GM12878 (cell line): ENCODE results near the gene IL4I1. TPM values are rescaled to one million over a fixed set of nuclear protein-coding genes. Genes with fewer than 3 reads are reported as not detected.

ENCODE experiments used
- ATAC-seq: fragments of 200-7000 bp; cut with Tn5 transposase; 3 replicates; pipeline ENCODE4 v1.9.1; 2020; ENCODE audit warnings: mild to moderate bottlenecking, moderate library complexity
- BruUV-seq: library from RNA; stranded (reverse); fragments of 400-500 nt; replicated peaks from 2 replicates; lab custom pipeline; 2021; lab: Mats Ljungman, UMichigan
- CTCF ChIA-PET: fragments of 300-600 bp; sonication (Branson Sonifier 250); formaldehyde crosslinking; extraction: SDS; loops from one replicate; lab custom pipeline; 2021; ENCODE audit warnings: inconsistent platforms; lab: Yijun Ruan, JAX
- POLR2A ChIA-PET: fragments of 350-600 bp; formaldehyde crosslinking; extraction: SDS; loops from one replicate; lab custom pipeline; 2021; ENCODE audit warnings: inconsistent platforms; lab: Charles Lee
- RAD21 ChIA-PET: fragments of 300-600 bp; sonication (Branson Sonifier 250); formaldehyde crosslinking; loops from one replicate; lab custom pipeline; 2023; ENCODE audit warnings: antibody characterized with exemption; ENCODE audit not compliant: unreplicated experiment; lab: Charles Lee
- SMC1A ChIA-PET: fragments of 300-600 bp; sonication (Branson Sonifier 250); formaldehyde crosslinking; loops from one replicate; lab custom pipeline; 2023; ENCODE audit not compliant: unreplicated experiment, uncharacterized antibody; lab: Charles Lee
- DNase-seq: peaks from one replicate; pipeline ENCODE4 v3.0.0-alpha.2; 2011; ENCODE audit warnings: low read depth, low spot score
- FAIRE-seq: peaks from 3 replicates; lab custom pipeline; 2011; peaks lifted over from hg19 to GRCh38; lab: Jason Lieb, UNC
- H2AFZ ChIP-seq: 2 replicates; pipeline ENCODE4 v1.6.0; 2011; ENCODE audit warnings: low read depth, low read length, control low read depth; ENCODE audit not compliant: control insufficient read depth
- H3K27ac ChIP-seq: 2 replicates; pipeline ENCODE4 v1.5.1; 2011; ENCODE audit warnings: control low read depth; ENCODE audit not compliant: control insufficient read depth, insufficient read depth
- H3K27me3 ChIP-seq, 2 experiments: replicated peaks in 1 of 2; 2 replicates each; pipeline versions ENCODE4 v1.6.0 to v1.6.1; 2011; ENCODE audit warnings: low read length in 1 of 2; ENCODE audit not compliant: control insufficient read depth in 2 of 2, insufficient read depth in 2 of 2
- H3K36me3 ChIP-seq, 2 experiments: 2 replicates each; pipeline ENCODE4 v1.5.1; 2011; ENCODE audit warnings: low read length in 1 of 2; ENCODE audit not compliant: control insufficient read depth in 2 of 2, insufficient read depth in 2 of 2
- H3K4me1 ChIP-seq: 2 replicates; pipeline ENCODE4 v1.6.1; 2011; ENCODE audit warnings: mild to moderate bottlenecking, low read length, moderate library complexity, mixed read lengths; ENCODE audit not compliant: control insufficient read depth, insufficient read depth
- H3K4me2 ChIP-seq: 2 replicates; pipeline ENCODE4 v1.6.0; 2011; ENCODE audit warnings: control low read depth; ENCODE audit not compliant: control insufficient read depth, insufficient read depth
- H3K4me3 ChIP-seq: fragments of 200-600 bp; sonication (generic); 2 replicates; pipeline ENCODE4 v1.5.1; 2016
- H3K79me2 ChIP-seq: 2 replicates; pipeline ENCODE4 v1.6.0; 2011; ENCODE audit warnings: low read length; ENCODE audit not compliant: control insufficient read depth, insufficient read depth
- H3K9ac ChIP-seq: 2 replicates; pipeline ENCODE4 v1.8.0; 2011; ENCODE audit warnings: low read length, control low read depth, mixed read lengths; ENCODE audit not compliant: control insufficient read depth, insufficient read depth
- H3K9me3 ChIP-seq: replicated peaks from 3 replicates; pipeline ENCODE4 v1.5.1; 2011; ENCODE audit warnings: mild to moderate bottlenecking, low read length; ENCODE audit not compliant: control insufficient read depth, insufficient read depth
- H4K20me1 ChIP-seq: 2 replicates; pipeline ENCODE4 v1.6.0; 2011; ENCODE audit not compliant: control insufficient read depth, insufficient read depth
- BRCA1 ChIP-seq: IDR thresholded peaks from 2 replicates; pipeline ENCODE4 v1.6.1; 2011; ENCODE audit warnings: low read depth, low read length, improper control_type of control experiment
- CBFB ChIP-seq: IDR thresholded peaks from 2 replicates; pipeline ENCODE4 v1.6.1; 2016; ENCODE audit warnings: antibody characterized with exemption, low read depth
- EP300 ChIP-seq, 2 experiments: fragments of 150-350 bp in 1 of 2; IDR thresholded peaks; 2 replicates each; pipeline ENCODE4 v1.6.1; 2011 to 2012; ENCODE audit warnings: low read depth in 2 of 2, low read length in 2 of 2, borderline replicate concordance in 1 of 2, improper control_type of control experiment in 1 of 2, inconsistent platforms in 1 of 2; ENCODE audit not compliant: control insufficient read depth in 1 of 2
- ESRRA ChIP-seq: IDR thresholded peaks from 2 replicates; pipeline ENCODE4 v1.6.1; 2012; ENCODE audit warnings: mild to moderate bottlenecking, low read length, improper control_type of control experiment
- EZH2 ChIP-seq: IDR thresholded peaks from 2 replicates; pipeline ENCODE4 v1.6.1; 2012; ENCODE audit warnings: low read depth, mild to moderate bottlenecking, control low read depth, inconsistent platforms, low read length, borderline replicate concordance; ENCODE audit not compliant: control insufficient read depth
- NBN ChIP-seq: fragments of 450-650 bp; IDR thresholded peaks from 2 replicates; pipeline ENCODE4 v1.6.1; 2016
- NFXL1 ChIP-seq: fragments of 450-650 bp; IDR thresholded peaks from 2 replicates; pipeline ENCODE4 v1.6.1; 2017; ENCODE audit warnings: antibody characterized with exemption, mild to moderate bottlenecking, borderline replicate concordance
- PAX5 ChIP-seq: IDR thresholded peaks from 2 replicates; pipeline ENCODE4 v1.6.1; 2011; ENCODE audit warnings: low read depth, low read length, borderline replicate concordance
- PAX8 ChIP-seq: fragments of 450-650 bp; IDR thresholded peaks from 2 replicates; pipeline ENCODE4 v1.6.1; 2017; ENCODE audit warnings: mild to moderate bottlenecking, moderate library complexity
- POLR2AphosphoS5 ChIP-seq: IDR thresholded peaks from 2 replicates; pipeline ENCODE4 v1.6.1; 2011; ENCODE audit warnings: mild to moderate bottlenecking, low read length, inconsistent platforms
- STAT3 ChIP-seq: IDR thresholded peaks from 2 replicates; pipeline ENCODE4 v1.6.1; 2011; ENCODE audit warnings: low read depth, low read length, improper control_type of control experiment
- TARDBP ChIP-seq: IDR thresholded peaks from 2 replicates; pipeline ENCODE4 v1.6.1; 2016; ENCODE audit warnings: borderline replicate concordance
- WGBS: methylation state at CpG from one replicate; pipeline ENCODE4 v1.1.6; 2016; ENCODE audit warnings: low lambda C conversion rate; ENCODE audit not compliant: insufficient replicate concordance, insufficient coverage; ENCODE audit errors: missing lambda C conversion rate; 5-methylcytosine and 5-hydroxymethylcytosine counted together
- in situ Hi-C: fragments of 300-500 bp; cut with MboI; formaldehyde crosslinking; loops from 9 replicates; pipeline ENCODE4 v1.14.3; 2018; ENCODE audit warnings: mixed read lengths
- intact Hi-C: fragments of 100-400 bp; cut with micrococcal nuclease; formaldehyde crosslinking; loops from one replicate; pipeline ENCODE4 v1.14.2; 2022; ENCODE audit not compliant: unreplicated experiment
- polyA plus RNA-seq, 11 experiments: library from polyadenylated mRNA; depleted of rRNA in 4 of 11; unstranded in 6 of 11; stranded (reverse) in 5 of 11; fragments of >200 nt; fragmentation: Nextera tagmentation in 4 of 11; fragmentation: Illumina TruSeq in 1 of 11; extraction: Ambion mirVana in 4 of 11; extraction: Trizol in 1 of 11; gene quantifications; 1 replicate in 1 of 11; 2 replicates in 10 of 11; pipeline versions ENCODE4 v1.2.1 to v1.2.3, GENCODE V29; 2011 to 2016; ENCODE audit warnings: inconsistent platforms in 2 of 11, missing spikeins in 2 of 11, low read depth in 1 of 11
- total RNA-seq, 4 experiments: library from RNA; depleted of rRNA in 3 of 4; stranded (reverse); fragments of >200 nt in 3 of 4; fragmentation: Illumina TruSeq in 1 of 4; extraction: Trizol in 1 of 4; gene quantifications; 2 replicates each; pipeline versions ENCODE4 v1.2.1 to v1.2.3, GENCODE V29; 2013 to 2021
- TF ChIP-seq, protein P1 (sequence below): fragments of 450-650 bp; IDR thresholded peaks from 2 replicates; pipeline ENCODE4 v1.6.1; 2017; ENCODE audit warnings: mild to moderate bottlenecking, moderate library complexity
- TF ChIP-seq, protein P2 (sequence below): fragments of 450-650 bp; formaldehyde crosslinking; IDR thresholded peaks from 2 replicates; pipeline ENCODE4 v1.4.0; 2022; ENCODE audit warnings: mild to moderate bottlenecking, moderate library complexity
- TF ChIP-seq, protein P3 (sequence below): IDR thresholded peaks from 2 replicates; pipeline ENCODE4 v1.6.1; 2012; ENCODE audit warnings: low read depth, low read length, improper control_type of control experiment

Gene IL4I1
- total and polyA plus RNA-seq, 10 of the 15 experiments (the other 5 are each of a cell fraction or from before 2014, with no cell fraction given) = 0.62 to 83.8 (median 42.8) TPM

DNA sequence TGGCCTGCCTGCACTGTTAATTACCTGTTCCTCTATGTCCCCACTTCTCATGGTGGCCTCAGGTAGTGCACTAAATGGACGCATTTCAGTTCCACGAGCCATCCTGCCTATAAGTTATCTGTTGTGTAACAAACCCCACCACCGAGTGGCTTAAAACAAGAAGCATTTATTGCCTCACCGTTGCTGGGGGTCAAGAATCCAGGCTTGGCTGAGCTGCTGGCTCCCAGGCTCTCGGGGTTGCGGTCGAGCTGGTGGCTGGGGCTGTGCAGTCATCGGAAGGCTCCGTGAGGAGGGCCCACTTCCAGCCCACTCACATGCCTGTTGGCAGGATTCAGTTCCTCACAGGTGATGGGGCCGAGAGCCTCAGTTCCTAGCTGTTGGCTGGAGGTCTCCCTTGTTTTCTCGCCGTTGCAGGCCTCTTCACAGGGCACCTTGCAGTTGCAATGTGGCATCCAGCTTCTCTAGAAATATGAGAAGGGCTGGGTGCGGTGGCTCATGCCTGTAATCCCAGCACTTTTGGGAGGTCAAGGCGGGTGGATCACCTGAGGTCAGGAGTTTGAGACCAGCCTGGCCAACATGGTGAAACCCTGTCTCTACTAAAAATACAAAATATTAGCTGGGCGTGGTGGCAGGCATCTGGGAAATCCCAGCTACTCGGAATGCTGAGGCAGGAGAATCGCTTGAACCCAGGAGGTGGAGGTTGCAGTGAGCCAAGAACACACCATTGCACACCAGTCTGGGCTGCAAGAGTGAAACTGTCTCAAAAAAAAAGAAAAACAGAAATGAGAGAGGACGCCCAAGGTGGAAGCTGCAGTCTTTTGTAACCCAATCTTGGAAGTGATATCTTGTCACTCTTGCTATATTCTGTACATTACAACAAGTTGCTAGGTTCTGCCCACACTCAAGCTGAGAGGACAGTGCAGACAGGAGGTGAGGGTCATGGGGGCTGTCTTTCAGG is 52.3 kb downstream of the IL4I1 start:
- Histone ChIP-seq H3K27ac (no peak overlapping the region), H3K4me2 (peak overlapping the region; percentile 12; the same call in 1 of the 2 replicates), H3K9me3 (peaks cover 5% of the 10 kb centered on the region; the same call in 2 of the 3 replicates), H4K20me1 (no peaks in the 10 kb centered on the region), H3K4me1 (peaks cover 25% of the 10 kb centered on the region), H3K4me3 (no peak overlapping the region), H2AFZ (no peak overlapping the region), H3K27me3 (no peaks in the 10 kb centered on the region), H3K9ac (no peak overlapping the region), H3K79me2 (no peaks in the 10 kb centered on the region), H3K36me3 (peaks cover 0 to 2% of the 10 kb centered on the region in 2 experiments; a peak in 2 of 4 replicates)
- ATAC-seq (no peak), FAIRE-seq (no peak), DNase-seq (no peak)
- BruUV-seq = no TSS peak
- ChIA-PET SMC1A (interaction anchor here (1.4 kb wide), 2 partner anchors 22 to 26 kb away, joined by 3 read pairs; partner anchors contain the start of gene MED25), POLR2A (interaction anchor here (0.5 to 1.4 kb wide), 5 partner anchors 21 to 25 kb away, joined by 3 to 8 read pairs (median 4); partner anchors contain the start of gene PNKP), RAD21 (no interaction called here), CTCF (no interaction called here)
- WGBS = 39% methylated on average over 18 of the region's 18 CpGs
- in situ Hi-C loops (no loop called here), intact Hi-C loops (no loop called here)
- no peak for TF ChIP-seq CBFB
- TF ChIP-seq EP300 (IDR thresholded peaks at IDR 0.05; ENCODE audit: borderline replicate concordance in 1 of 2, control insufficient read depth in 1 of 2, low read depth in 2 of 2, low read length in 2 of 2) = no peak
- no peak for TF ChIP-seq TARDBP
- TF ChIP-seq EZH2 = no peak
- TF ChIP-seq ESRRA = no peak
- no peak for TF ChIP-seq NBN
- no peak for TF ChIP-seq PAX5
- TF ChIP-seq NFXL1 = no peak
- no peak for TF ChIP-seq POLR2AphosphoS5
- TF ChIP-seq STAT3 = no peak
- no peak for TF ChIP-seq PAX8
- no peak for TF ChIP-seq BRCA1
- TF ChIP-seq, protein P1, sequence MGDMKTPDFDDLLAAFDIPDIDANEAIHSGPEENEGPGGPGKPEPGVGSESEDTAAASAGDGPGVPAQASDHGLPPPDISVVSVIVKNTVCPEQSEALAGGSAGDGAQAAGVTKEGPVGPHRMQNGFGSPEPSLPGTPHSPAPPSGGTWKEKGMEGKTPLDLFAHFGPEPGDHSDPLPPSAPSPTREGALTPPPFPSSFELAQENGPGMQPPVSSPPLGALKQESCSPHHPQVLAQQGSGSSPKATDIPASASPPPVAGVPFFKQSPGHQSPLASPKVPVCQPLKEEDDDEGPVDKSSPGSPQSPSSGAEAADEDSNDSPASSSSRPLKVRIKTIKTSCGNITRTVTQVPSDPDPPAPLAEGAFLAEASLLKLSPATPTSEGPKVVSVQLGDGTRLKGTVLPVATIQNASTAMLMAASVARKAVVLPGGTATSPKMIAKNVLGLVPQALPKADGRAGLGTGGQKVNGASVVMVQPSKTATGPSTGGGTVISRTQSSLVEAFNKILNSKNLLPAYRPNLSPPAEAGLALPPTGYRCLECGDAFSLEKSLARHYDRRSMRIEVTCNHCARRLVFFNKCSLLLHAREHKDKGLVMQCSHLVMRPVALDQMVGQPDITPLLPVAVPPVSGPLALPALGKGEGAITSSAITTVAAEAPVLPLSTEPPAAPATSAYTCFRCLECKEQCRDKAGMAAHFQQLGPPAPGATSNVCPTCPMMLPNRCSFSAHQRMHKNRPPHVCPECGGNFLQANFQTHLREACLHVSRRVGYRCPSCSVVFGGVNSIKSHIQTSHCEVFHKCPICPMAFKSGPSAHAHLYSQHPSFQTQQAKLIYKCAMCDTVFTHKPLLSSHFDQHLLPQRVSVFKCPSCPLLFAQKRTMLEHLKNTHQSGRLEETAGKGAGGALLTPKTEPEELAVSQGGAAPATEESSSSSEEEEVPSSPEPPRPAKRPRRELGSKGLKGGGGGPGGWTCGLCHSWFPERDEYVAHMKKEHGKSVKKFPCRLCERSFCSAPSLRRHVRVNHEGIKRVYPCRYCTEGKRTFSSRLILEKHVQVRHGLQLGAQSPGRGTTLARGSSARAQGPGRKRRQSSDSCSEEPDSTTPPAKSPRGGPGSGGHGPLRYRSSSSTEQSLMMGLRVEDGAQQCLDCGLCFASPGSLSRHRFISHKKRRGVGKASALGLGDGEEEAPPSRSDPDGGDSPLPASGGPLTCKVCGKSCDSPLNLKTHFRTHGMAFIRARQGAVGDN = no peak
- TF ChIP-seq, protein P2, sequence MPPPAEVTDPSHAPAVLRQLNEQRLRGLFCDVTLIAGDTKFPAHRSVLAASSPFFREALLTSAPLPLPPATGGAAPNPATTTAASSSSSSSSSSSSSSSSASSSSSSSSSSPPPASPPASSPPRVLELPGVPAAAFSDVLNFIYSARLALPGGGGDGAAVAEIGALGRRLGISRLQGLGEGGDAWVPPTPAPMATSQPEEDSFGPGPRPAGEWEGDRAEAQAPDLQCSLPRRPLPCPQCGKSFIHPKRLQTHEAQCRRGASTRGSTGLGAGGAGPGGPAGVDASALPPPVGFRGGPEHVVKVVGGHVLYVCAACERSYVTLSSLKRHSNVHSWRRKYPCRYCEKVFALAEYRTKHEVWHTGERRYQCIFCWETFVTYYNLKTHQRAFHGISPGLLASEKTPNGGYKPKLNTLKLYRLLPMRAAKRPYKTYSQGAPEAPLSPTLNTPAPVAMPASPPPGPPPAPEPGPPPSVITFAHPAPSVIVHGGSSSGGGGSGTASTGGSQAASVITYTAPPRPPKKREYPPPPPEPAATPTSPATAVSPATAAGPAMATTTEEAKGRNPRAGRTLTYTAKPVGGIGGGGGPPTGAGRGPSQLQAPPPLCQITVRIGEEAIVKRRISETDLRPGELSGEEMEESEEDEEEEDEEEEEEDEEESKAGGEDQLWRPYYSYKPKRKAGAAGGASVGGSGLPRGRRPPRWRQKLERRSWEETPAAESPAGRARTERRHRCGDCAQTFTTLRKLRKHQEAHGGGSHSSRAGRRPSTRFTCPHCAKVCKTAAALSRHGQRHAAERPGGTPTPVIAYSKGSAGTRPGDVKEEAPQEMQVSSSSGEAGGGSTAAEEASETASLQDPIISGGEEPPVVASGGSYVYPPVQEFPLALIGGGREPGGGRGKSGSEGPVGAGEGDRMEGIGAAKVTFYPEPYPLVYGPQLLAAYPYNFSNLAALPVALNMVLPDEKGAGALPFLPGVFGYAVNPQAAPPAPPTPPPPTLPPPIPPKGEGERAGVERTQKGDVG (CRISPR knock-in tag) = no peak
- TF ChIP-seq, protein P3, sequence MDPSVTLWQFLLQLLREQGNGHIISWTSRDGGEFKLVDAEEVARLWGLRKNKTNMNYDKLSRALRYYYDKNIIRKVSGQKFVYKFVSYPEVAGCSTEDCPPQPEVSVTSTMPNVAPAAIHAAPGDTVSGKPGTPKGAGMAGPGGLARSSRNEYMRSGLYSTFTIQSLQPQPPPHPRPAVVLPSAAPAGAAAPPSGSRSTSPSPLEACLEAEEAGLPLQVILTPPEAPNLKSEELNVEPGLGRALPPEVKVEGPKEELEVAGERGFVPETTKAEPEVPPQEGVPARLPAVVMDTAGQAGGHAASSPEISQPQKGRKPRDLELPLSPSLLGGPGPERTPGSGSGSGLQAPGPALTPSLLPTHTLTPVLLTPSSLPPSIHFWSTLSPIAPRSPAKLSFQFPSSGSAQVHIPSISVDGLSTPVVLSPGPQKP = no peak
